ENCODE results near the gene XCL2. TPM values are rescaled to one million over a fixed set of nuclear protein-coding genes. Genes with fewer than 3 reads are reported as not detected.

XCL2 gene
- total and polyA plus RNA-seq, 10 donors: 2.9 to 17.2 (median 8.0) TPM

DNA sequence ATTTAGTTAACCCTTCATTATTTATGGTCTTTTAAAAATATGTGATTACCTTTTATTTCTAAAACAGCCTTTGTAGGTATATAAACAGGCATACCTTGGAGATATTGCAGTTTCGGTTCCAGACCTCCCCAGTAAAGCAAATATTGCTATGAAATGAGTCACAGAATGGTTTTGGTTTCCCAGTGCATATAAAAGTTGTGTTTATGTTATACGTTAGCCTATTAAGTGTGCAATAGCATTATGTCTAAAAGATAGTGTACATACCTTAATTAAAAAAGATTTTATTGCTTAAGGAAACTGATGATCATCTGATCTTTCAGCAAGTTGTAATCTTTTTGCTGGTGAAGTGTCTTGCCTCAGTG, 44.1 kb downstream of the XCL2 start:
- H3K36me3 ChIP-seq: no peaks in the 10 kb centered on the region
- no peaks in the 10 kb centered on the region for H3K27me3 ChIP-seq (replicated peaks in 1 of 7)
- H3K27ac ChIP-seq: no peak overlapping the region
- TF ChIP-seq, protein P1, sequence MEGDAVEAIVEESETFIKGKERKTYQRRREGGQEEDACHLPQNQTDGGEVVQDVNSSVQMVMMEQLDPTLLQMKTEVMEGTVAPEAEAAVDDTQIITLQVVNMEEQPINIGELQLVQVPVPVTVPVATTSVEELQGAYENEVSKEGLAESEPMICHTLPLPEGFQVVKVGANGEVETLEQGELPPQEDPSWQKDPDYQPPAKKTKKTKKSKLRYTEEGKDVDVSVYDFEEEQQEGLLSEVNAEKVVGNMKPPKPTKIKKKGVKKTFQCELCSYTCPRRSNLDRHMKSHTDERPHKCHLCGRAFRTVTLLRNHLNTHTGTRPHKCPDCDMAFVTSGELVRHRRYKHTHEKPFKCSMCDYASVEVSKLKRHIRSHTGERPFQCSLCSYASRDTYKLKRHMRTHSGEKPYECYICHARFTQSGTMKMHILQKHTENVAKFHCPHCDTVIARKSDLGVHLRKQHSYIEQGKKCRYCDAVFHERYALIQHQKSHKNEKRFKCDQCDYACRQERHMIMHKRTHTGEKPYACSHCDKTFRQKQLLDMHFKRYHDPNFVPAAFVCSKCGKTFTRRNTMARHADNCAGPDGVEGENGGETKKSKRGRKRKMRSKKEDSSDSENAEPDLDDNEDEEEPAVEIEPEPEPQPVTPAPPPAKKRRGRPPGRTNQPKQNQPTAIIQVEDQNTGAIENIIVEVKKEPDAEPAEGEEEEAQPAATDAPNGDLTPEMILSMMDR (IDR thresholded peaks at IDR 0.05 in 8 of 11, conservative IDR thresholded peaks at IDR 0.05 in 3 of 11): no peak
- TF ChIP-seq POLR2A (IDR thresholded peaks at IDR 0.05) (no peak), POLR2AphosphoS5 (IDR thresholded peaks at IDR 0.05) (no peak)
- 70 to 87% (median 85%) methylated on average over 2 of the region's 2 CpGs for WGBS, 5 donors
- intact Hi-C loops (cut with DNase I; ENCODE audit: low total_unique reads): no loop called here
- H3K9me3 ChIP-seq: no peaks in the 10 kb centered on the region
- H3K4me1 ChIP-seq: peaks cover 0 to 18% (median 5%) of the 10 kb centered on the region in 6 donors
- no peak for DNase-seq
- no peak overlapping the region for H3K4me3 ChIP-seq

GRCh38 chr1:168498956-168499687, 44.7 kb downstream of the XCL2 start:
- Histone ChIP-seq H3K4me3 (no peak overlapping the region), H3K4me1 (peaks cover 0 to 12% (median 3%) of the 10 kb centered on the region in 6 donors), H3K36me3 (no peaks in the 10 kb centered on the region), H3K27me3 (replicated peaks in 1 of 7) (no peaks in the 10 kb centered on the region), H3K9me3 (no peaks in the 10 kb centered on the region), H3K27ac (no peak overlapping the region)
- intact Hi-C loops (cut with DNase I; ENCODE audit: low total_unique reads): no loop called here
- TF ChIP-seq POLR2AphosphoS5 (IDR thresholded peaks at IDR 0.05) (no peak), POLR2A (IDR thresholded peaks at IDR 0.05) (no peak)
- TF ChIP-seq, protein P1 (IDR thresholded peaks at IDR 0.05 in 8 of 11, conservative IDR thresholded peaks at IDR 0.05 in 3 of 11): no peak
- WGBS, 5 donors: 87 to 94% (median 89%) methylated on average over 4 of the region's 4 CpGs
- no peak for DNase-seq

DNA sequence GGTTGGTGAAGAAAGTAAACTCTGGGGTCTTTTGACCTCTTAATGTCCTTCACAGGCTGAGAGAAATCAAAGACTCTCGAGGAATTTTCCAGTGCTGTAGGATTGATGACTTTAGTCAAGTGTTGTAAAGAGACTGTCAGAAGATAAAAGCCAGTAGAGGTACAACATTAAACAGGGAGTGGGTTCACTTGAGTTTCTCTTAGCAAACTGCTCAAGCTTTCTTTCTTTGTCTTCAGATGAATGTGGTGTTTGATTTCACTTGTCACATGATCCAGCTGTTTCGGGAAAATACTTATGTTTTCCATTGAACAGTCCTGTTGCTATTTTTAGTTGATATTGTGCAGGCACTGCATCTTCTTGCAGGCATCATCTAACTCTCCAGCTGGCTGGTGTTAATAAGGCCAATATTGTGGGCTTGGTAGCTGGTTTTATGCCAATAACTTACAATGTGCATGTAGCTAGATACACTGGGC, 45.6 kb downstream of the XCL2 start:
- no peak for DNase-seq
- no peak overlapping the region for H3K4me3 ChIP-seq
- 39 to 76% (median 68%) methylated on average over 2 of the region's 2 CpGs for WGBS, 5 donors
- H3K27me3 ChIP-seq (replicated peaks in 1 of 7): no peaks in the 10 kb centered on the region
- H3K36me3 ChIP-seq: no peaks in the 10 kb centered on the region
- no peaks in the 10 kb centered on the region for H3K9me3 ChIP-seq
- no peak for TF ChIP-seq POLR2AphosphoS5 (IDR thresholded peaks at IDR 0.05)
- TF ChIP-seq, protein P1 (IDR thresholded peaks at IDR 0.05 in 8 of 11, conservative IDR thresholded peaks at IDR 0.05 in 3 of 11): no peak
- TF ChIP-seq POLR2A (IDR thresholded peaks at IDR 0.05): no peak
- no peak overlapping the region for H3K27ac ChIP-seq
- peaks cover 0 to 3% (median 0%) of the 10 kb centered on the region in 6 donors for H3K4me1 ChIP-seq
- intact Hi-C loops (cut with DNase I; ENCODE audit: low total_unique reads): no loop called here

DNA sequence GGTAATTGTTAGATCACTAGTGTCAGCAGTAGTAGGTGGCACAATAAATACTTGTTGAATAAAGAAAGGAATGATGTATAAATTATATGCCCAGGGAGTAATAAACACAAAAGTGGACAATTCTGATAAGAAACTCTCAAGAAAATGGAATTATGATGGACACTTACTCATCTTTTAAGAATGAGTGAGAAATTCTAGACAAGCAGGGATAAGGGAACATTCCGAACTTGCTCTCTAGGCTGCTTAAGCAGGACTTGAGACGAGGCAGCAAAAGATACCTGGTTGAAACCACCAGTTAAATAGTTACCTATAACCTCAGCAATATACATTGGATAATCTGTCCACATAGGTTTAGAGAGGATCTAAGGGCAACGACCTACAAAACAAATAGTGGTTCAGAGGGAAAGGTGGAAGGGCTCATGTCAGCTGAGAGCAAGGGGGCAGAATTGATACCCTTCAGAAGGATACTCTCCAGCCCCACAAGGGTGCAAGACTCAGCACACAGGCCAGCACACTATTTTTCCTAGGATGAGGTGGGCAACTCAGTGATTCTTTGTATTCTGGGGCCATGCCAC, 46.3 kb downstream of the XCL2 start:
- TF ChIP-seq POLR2AphosphoS5 (IDR thresholded peaks at IDR 0.05) (no peak), POLR2A (IDR thresholded peaks at IDR 0.05) (no peak)
- TF ChIP-seq, protein P1 (IDR thresholded peaks at IDR 0.05 in 8 of 11, conservative IDR thresholded peaks at IDR 0.05 in 3 of 11): no peak
- intact Hi-C loops (cut with DNase I; ENCODE audit: low total_unique reads): no loop called here
- Histone ChIP-seq H3K4me1 (no peaks in the 10 kb centered on the region), H3K36me3 (no peaks in the 10 kb centered on the region), H3K9me3 (no peaks in the 10 kb centered on the region), H3K4me3 (no peak overlapping the region), H3K27ac (no peak overlapping the region), H3K27me3 (replicated peaks in 1 of 7) (no peaks in the 10 kb centered on the region)
- 73 to 98% (median 92%) methylated on average over 3 of the region's 3 CpGs for WGBS, 5 donors
- DNase-seq: no peak
